Endodermal cell (in vitro differentiated cells): ENCODE data around the gene WWC1. TPM values are rescaled to one million over a fixed set of nuclear protein-coding genes. Genes with fewer than 3 reads are reported as not detected.

Experiments
- DNase-seq: peaks from one replicate; pipeline ENCODE4 v3.0.0-alpha.2; 2017
- H3K27ac ChIP-seq: 2 replicates; pipeline ENCODE4 v1.5.1; 2013; ENCODE audit warnings: mild to moderate bottlenecking, low read depth, low read length, moderate library complexity
- H3K27me3 ChIP-seq: 2 replicates; pipeline ENCODE4 v1.6.1; 2013; ENCODE audit warnings: mild to moderate bottlenecking, low read length, moderate library complexity; ENCODE audit not compliant: insufficient read depth, control insufficient read depth, poor library complexity, severe bottlenecking
- H3K36me3 ChIP-seq: 2 replicates; pipeline ENCODE4 v1.7.0; 2013; ENCODE audit warnings: mild to moderate bottlenecking, low read length, moderate library complexity; ENCODE audit not compliant: control insufficient read depth, insufficient read depth
- H3K4me1 ChIP-seq: one replicate; pipeline ENCODE4 v1.7.0; 2013; ENCODE audit warnings: low read length; ENCODE audit not compliant: control insufficient read depth, insufficient read depth
- H3K4me3 ChIP-seq: 2 replicates; pipeline ENCODE4 v1.5.1; 2013; ENCODE audit warnings: mild to moderate bottlenecking, low read length, moderate library complexity
- H3K9ac ChIP-seq: 2 replicates; pipeline ENCODE4 v1.6.1; 2013; ENCODE audit warnings: mild to moderate bottlenecking, low read length, moderate library complexity; ENCODE audit not compliant: poor library complexity, severe bottlenecking; ENCODE audit errors: extremely low read depth
- H3K9me3 ChIP-seq: 2 replicates; pipeline ENCODE4 v1.6.1; 2013; ENCODE audit warnings: mild to moderate bottlenecking, low read length, moderate library complexity; ENCODE audit not compliant: control insufficient read depth
- H3K27ac Mint-ChIP-seq: 2 replicates; pipeline ENCODE4 v1.8.0; 2020; ENCODE audit warnings: mixed read lengths
- H3K27me3 Mint-ChIP-seq: 2 replicates; pipeline ENCODE4 v1.8.0; 2021; ENCODE audit warnings: mild to moderate bottlenecking, mixed read lengths; ENCODE audit not compliant: insufficient read depth
- H3K36me3 Mint-ChIP-seq: 2 replicates; pipeline ENCODE4 v1.8.0; 2020; ENCODE audit warnings: low read depth, mixed read lengths
- H3K4me1 Mint-ChIP-seq: 2 replicates; pipeline ENCODE4 v1.8.0; 2020; ENCODE audit warnings: mixed read lengths
- H3K4me3 Mint-ChIP-seq: 2 replicates; pipeline ENCODE4 v1.8.0; 2020; ENCODE audit warnings: mild to moderate bottlenecking, moderate library complexity, mixed read lengths
- H3K9me3 Mint-ChIP-seq: 2 replicates; pipeline ENCODE4 v1.8.0; 2020; ENCODE audit warnings: mild to moderate bottlenecking, mixed read lengths
- WGBS, 2 experiments: methylation state at CpG; one replicate each; pipeline versions ENCODE4 v1.1.5 to v1.1.7; 2013; ENCODE audit warnings: missing lambda C conversion rate in 2 of 2, mixed read lengths in 1 of 2; ENCODE audit not compliant: insufficient coverage in 1 of 2, insufficient read length in 1 of 2; 5-methylcytosine and 5-hydroxymethylcytosine counted together
- total RNA-seq, 2 donors: library from RNA; stranded (reverse); fragmentation: NEBNext Ultra II Directional in 1 of 2; extraction: Animal tissue kit (Norgen Biotek cat#: 25700) in 1 of 2; gene quantifications; 2 replicates in 1 of 2; 3 replicates in 1 of 2; pipeline ENCODE4 v1.2.1, GENCODE V29; 2021
- TF ChIP-seq, protein P1 (sequence below): fragments of 200-600 bp; sonication (generic); conservative IDR thresholded peaks from 2 replicates; pipeline ENCODE4 v1.5.0; 2021; ENCODE audit warnings: antibody characterized with exemption, mild to moderate bottlenecking

WWC1 gene
- total RNA-seq, 2 donors from 2014 or later, result 18.4 to 20.3 TPM

DNA sequence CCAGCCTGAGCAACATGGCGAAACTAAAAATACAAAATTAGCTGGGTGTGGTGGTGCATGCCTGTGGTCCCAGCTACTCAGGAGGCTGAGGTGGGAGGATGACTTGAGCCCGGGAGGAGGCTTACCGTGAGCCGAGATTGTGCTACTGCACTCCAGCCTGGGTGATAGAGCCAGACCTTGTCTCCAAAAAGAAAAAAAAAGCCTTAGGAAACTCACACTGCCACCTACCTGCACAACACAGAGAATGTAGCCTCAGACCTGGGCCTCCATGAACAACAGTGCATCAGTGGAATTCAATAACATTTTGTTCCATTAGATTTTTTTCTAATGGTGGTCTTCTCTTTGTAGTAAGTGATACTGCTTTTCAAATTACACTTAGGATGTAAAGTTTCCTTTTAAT lies 131.0 kb downstream of the WWC1 start:
- H3K4me3 ChIP-seq, result no peak overlapping the region
- H3K27me3 ChIP-seq, result no peaks in the 10 kb centered on the region
- TF ChIP-seq, protein P1, sequence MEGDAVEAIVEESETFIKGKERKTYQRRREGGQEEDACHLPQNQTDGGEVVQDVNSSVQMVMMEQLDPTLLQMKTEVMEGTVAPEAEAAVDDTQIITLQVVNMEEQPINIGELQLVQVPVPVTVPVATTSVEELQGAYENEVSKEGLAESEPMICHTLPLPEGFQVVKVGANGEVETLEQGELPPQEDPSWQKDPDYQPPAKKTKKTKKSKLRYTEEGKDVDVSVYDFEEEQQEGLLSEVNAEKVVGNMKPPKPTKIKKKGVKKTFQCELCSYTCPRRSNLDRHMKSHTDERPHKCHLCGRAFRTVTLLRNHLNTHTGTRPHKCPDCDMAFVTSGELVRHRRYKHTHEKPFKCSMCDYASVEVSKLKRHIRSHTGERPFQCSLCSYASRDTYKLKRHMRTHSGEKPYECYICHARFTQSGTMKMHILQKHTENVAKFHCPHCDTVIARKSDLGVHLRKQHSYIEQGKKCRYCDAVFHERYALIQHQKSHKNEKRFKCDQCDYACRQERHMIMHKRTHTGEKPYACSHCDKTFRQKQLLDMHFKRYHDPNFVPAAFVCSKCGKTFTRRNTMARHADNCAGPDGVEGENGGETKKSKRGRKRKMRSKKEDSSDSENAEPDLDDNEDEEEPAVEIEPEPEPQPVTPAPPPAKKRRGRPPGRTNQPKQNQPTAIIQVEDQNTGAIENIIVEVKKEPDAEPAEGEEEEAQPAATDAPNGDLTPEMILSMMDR, result peak; percentile 68
- H3K9me3 ChIP-seq, result no peaks in the 10 kb centered on the region
- no peaks in the 10 kb centered on the region for H3K36me3 ChIP-seq
- 75% methylated on average over 2 to 4 of the region's 4 CpGs for WGBS, 2 experiments
- Mint-ChIP-seq H3K27ac (no peak overlapping the region), H3K27me3 (no peaks in the 10 kb centered on the region), H3K4me3 (no peak overlapping the region), H3K36me3 (peaks cover 3% of the 10 kb centered on the region), H3K4me1 (no peaks in the 10 kb centered on the region), H3K9me3 (no peaks in the 10 kb centered on the region)
- H3K9ac ChIP-seq, result no peak overlapping the region
- peak; percentile 56 for DNase-seq
- H3K4me1 ChIP-seq, result no peaks in the 10 kb centered on the region
- no peak overlapping the region for H3K27ac ChIP-seq

GRCh38 chr5:168423478-168423877 lies 132.0 kb downstream of the WWC1 start:
- TF ChIP-seq, protein P1, result no peak
- Histone ChIP-seq H3K4me1 (no peaks in the 10 kb centered on the region), H3K27me3 (no peaks in the 10 kb centered on the region), H3K36me3 (no peaks in the 10 kb centered on the region), H3K9ac (no peak overlapping the region), H3K27ac (no peak overlapping the region), H3K9me3 (no peaks in the 10 kb centered on the region), H3K4me3 (no peak overlapping the region)
- H3K36me3 Mint-ChIP-seq, result peaks cover 3% of the 10 kb centered on the region
- 88 to 100% methylated on average over 2 to 9 of the region's 9 CpGs for WGBS, 2 experiments
- no peak for DNase-seq
- H3K27ac Mint-ChIP-seq, result no peak overlapping the region
- H3K4me3 Mint-ChIP-seq, result no peak overlapping the region
- H3K9me3 Mint-ChIP-seq, result no peaks in the 10 kb centered on the region
- no peaks in the 10 kb centered on the region for H3K27me3 Mint-ChIP-seq
- no peaks in the 10 kb centered on the region for H3K4me1 Mint-ChIP-seq

- H3K27me3 ChIP-seq, result no peaks in the 10 kb centered on the region
- no peak overlapping the region for H3K27ac ChIP-seq
- H3K36me3 Mint-ChIP-seq, result peaks cover 5% of the 10 kb centered on the region
- H3K4me1 ChIP-seq, result no peaks in the 10 kb centered on the region
- no peaks in the 10 kb centered on the region for H3K36me3 ChIP-seq
- 92 to 100% methylated on average over 4 of the region's 4 CpGs for WGBS, 2 experiments
- TF ChIP-seq, protein P1, result no peak
- H3K4me3 Mint-ChIP-seq, result no peak overlapping the region
- H3K9me3 ChIP-seq, result no peaks in the 10 kb centered on the region
- no peak overlapping the region for H3K9ac ChIP-seq
- H3K27ac Mint-ChIP-seq, result no peak overlapping the region
- H3K4me1 Mint-ChIP-seq, result no peaks in the 10 kb centered on the region
- no peak overlapping the region for H3K4me3 ChIP-seq
- H3K9me3 Mint-ChIP-seq, result no peaks in the 10 kb centered on the region
- no peaks in the 10 kb centered on the region for H3K27me3 Mint-ChIP-seq
- DNase-seq, result no peak
Observed at GRCh38 chr5:168423971-168424370, 132.5 kb downstream of the WWC1 start.
